OCI-LY1 (cell line): ENCODE measurements around the gene PHKB.

Experiments used
- H2AFZ ChIP-seq: fragments of 200-600 bp; sonication (generic), shearing (Covaris generic); 2 replicates; pipeline ENCODE4 v1.6.0; 2014; ENCODE audit warnings: antibody characterized with exemption, mild to moderate bottlenecking, low read length
- H3F3A ChIP-seq: fragments of 200-600 bp; sonication (generic), shearing (Covaris generic); 2 replicates; pipeline ENCODE4 v1.6.0; 2014; ENCODE audit warnings: mild to moderate bottlenecking, antibody characterized with exemption, low read length, moderate library complexity; ENCODE audit not compliant: insufficient read depth
- H3K27ac ChIP-seq: fragments of 200-600 bp; sonication (generic); 2 replicates; pipeline ENCODE4 v1.5.1; 2014; ENCODE audit warnings: low read length, mixed run types, mild to moderate bottlenecking, low read depth; ENCODE audit not compliant: poor library complexity, severe bottlenecking
- H3K27me3 ChIP-seq: fragments of 200-600 bp; sonication (generic); 2 replicates; pipeline ENCODE4 v1.6.0; 2014; ENCODE audit warnings: antibody characterized with exemption, mild to moderate bottlenecking, low read length, moderate library complexity; ENCODE audit not compliant: insufficient read depth
- H3K36me3 ChIP-seq: fragments of 200-600 bp; sonication (generic); 2 replicates; pipeline ENCODE4 v1.6.1; 2014; ENCODE audit warnings: mild to moderate bottlenecking, antibody characterized with exemption, low read length, moderate library complexity, mixed read lengths; ENCODE audit not compliant: insufficient read depth
- H3K4me1 ChIP-seq: fragments of 200-600 bp; sonication (generic); 2 replicates; pipeline ENCODE4 v1.5.1; 2014; ENCODE audit warnings: mild to moderate bottlenecking, low read length, moderate library complexity; ENCODE audit not compliant: insufficient read depth, severe bottlenecking
- H3K4me2 ChIP-seq: fragments of 200-600 bp; sonication (generic), shearing (Covaris generic); 2 replicates; pipeline ENCODE4 v1.6.1; 2014; ENCODE audit warnings: low read length
- H3K4me3 ChIP-seq: fragments of 200-600 bp; sonication (generic); 2 replicates; pipeline ENCODE4 v1.5.1; 2014; ENCODE audit warnings: low read length, low read depth, mild to moderate bottlenecking, mixed read lengths; ENCODE audit not compliant: poor library complexity, severe bottlenecking
- H3K79me2 ChIP-seq: fragments of 200-600 bp; shearing (Covaris generic); 2 replicates; pipeline ENCODE4 v1.6.1; 2016; ENCODE audit warnings: mixed run types, low read length, mixed read lengths; ENCODE audit not compliant: insufficient read depth
- H3K9ac ChIP-seq: fragments of 200-600 bp; sonication (generic), shearing (Covaris generic); 2 replicates; pipeline ENCODE4 v1.6.1; 2014; ENCODE audit warnings: mild to moderate bottlenecking, low read length, mixed read lengths
- H3K9me2 ChIP-seq: fragments of 200-600 bp; sonication (generic), shearing (Covaris generic); 2 replicates; pipeline ENCODE4 v1.6.1; 2014; ENCODE audit warnings: low read depth, mild to moderate bottlenecking, low read length, mixed read lengths
- H3K9me3 ChIP-seq: fragments of 200-600 bp; shearing (Covaris generic); 2 replicates; pipeline ENCODE4 v1.6.1; 2014; ENCODE audit warnings: low read length, mixed read lengths
- H4K20me1 ChIP-seq: fragments of 200-600 bp; sonication (generic), shearing (Covaris generic); 2 replicates; pipeline ENCODE4 v1.6.0; 2016; ENCODE audit warnings: mild to moderate bottlenecking, low read length; ENCODE audit not compliant: insufficient read depth
- EZH2 ChIP-seq: fragments of 200-600 bp; sonication (generic), shearing (Covaris generic); IDR thresholded peaks from 2 replicates; pipeline ENCODE4 v1.8.0; 2017; ENCODE audit warnings: borderline replicate concordance, mixed run types, mild to moderate bottlenecking, antibody characterized with exemption, low read length, moderate library complexity, mixed read lengths
- TF ChIP-seq, protein P1 (sequence below): fragments of 200-600 bp; sonication (generic), shearing (Covaris generic); IDR thresholded peaks from 2 replicates; pipeline ENCODE4 v1.5.1; 2017; ENCODE audit warnings: mild to moderate bottlenecking, antibody characterized with exemption, low read length, moderate library complexity, mixed read lengths

PHKB gene

DNA sequence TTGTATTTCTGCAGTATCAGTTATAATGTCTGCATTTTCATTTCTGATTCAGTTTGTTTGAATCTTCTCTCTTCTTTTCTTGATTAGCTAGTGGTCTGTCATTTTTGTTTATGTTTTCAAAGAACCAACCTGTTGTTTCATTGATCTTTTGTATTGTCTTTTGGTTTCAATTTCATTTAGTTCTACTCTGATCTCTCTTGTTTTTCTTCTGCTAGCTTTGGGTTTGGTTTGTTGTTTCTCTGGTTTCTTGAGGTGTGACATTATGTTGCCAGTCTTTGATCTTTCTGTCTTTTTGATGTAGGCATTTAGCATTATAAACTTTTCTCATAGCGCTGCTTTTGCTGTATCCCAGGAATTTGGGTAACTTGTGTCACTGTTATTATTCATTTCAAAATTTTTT, 107.2 kb downstream of the PHKB start:
- Histone ChIP-seq H3K9ac (no peak overlapping the region), H2AFZ (no peak overlapping the region), H3K27ac (no peak overlapping the region), H3K4me1 (no peaks in the 10 kb centered on the region), H3K9me3 (no peaks in the 10 kb centered on the region), H3K79me2 (no peaks in the 10 kb centered on the region), H3K9me2 (no peaks in the 10 kb centered on the region), H3K4me3 (no peak overlapping the region), H4K20me1 (no peaks in the 10 kb centered on the region), H3F3A (no peaks in the 10 kb centered on the region), H3K27me3 (no peaks in the 10 kb centered on the region), H3K4me2 (no peak overlapping the region), H3K36me3 (no peaks in the 10 kb centered on the region)
- no peak for TF ChIP-seq EZH2
- TF ChIP-seq, protein P1, sequence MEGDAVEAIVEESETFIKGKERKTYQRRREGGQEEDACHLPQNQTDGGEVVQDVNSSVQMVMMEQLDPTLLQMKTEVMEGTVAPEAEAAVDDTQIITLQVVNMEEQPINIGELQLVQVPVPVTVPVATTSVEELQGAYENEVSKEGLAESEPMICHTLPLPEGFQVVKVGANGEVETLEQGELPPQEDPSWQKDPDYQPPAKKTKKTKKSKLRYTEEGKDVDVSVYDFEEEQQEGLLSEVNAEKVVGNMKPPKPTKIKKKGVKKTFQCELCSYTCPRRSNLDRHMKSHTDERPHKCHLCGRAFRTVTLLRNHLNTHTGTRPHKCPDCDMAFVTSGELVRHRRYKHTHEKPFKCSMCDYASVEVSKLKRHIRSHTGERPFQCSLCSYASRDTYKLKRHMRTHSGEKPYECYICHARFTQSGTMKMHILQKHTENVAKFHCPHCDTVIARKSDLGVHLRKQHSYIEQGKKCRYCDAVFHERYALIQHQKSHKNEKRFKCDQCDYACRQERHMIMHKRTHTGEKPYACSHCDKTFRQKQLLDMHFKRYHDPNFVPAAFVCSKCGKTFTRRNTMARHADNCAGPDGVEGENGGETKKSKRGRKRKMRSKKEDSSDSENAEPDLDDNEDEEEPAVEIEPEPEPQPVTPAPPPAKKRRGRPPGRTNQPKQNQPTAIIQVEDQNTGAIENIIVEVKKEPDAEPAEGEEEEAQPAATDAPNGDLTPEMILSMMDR: no peak

DNA sequence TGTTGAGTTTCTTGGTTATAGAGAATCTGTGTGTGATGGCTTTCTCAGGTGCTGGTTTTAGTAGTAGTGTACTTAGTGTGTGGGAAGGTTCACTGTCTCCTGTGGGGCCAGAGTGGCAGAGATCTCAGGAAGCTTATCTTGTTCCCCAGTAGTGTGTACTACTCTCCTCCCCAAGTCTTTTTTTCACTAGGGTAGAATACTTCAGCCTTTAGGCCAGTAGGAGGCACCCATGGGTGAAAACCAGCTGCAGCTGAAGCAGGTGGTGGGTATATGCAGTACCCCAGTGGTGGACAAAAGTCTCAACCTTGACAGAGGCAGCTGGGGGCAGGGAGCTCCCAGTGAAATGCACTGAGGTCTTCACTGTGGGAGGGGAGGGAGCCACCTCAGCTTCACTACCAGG, 109.9 kb downstream of the PHKB start:
- no peak for TF ChIP-seq EZH2
- TF ChIP-seq, protein P1: peak; percentile 42; the same call in 1 of the 2 replicates
- H3K27ac ChIP-seq: no peak overlapping the region
- H4K20me1 ChIP-seq: no peaks in the 10 kb centered on the region

DNA sequence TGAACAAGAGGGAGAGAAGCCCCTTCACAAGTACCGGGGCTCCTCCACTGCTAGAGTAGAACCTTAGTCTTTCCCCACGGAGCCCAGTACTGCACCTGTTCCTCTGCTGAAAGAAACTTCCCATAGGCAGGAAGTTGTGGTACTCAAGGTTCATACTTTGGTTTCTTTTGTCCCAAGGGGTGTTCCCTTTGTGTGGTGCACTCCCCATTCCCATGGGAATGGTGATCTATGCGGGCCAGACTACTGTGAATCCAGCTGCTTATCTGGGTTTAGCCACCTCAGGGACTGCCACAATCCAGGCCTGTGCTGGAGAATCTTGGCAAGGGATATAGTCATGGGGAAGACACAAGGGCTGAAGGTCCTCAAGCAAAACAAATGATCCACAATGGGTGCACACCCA, 110.6 kb downstream of the PHKB start:
- no peaks in the 10 kb centered on the region for H3K27me3 ChIP-seq
- TF ChIP-seq, protein P1: no peak
- TF ChIP-seq EZH2: no peak
- peaks cover 2% of the 10 kb centered on the region; the same call in 1 of the 2 replicates for H3F3A ChIP-seq
- H3K9me2 ChIP-seq: no peaks in the 10 kb centered on the region
- no peaks in the 10 kb centered on the region for H3K4me1 ChIP-seq
- H3K36me3 ChIP-seq: peaks cover 8% of the 10 kb centered on the region
- no peak overlapping the region for H3K27ac ChIP-seq
- H3K79me2 ChIP-seq: no peaks in the 10 kb centered on the region
- no peaks in the 10 kb centered on the region for H4K20me1 ChIP-seq
- H3K9me3 ChIP-seq: peaks cover 4% of the 10 kb centered on the region; the same call in 1 of the 2 replicates
- H3K9ac ChIP-seq: no peak overlapping the region
- H3K4me3 ChIP-seq: no peak overlapping the region
- H3K4me2 ChIP-seq: no peak overlapping the region
- H2AFZ ChIP-seq: no peak overlapping the region

More for the DNA sequence above, 109.9 kb downstream of the PHKB start:
- H3F3A ChIP-seq: no peaks in the 10 kb centered on the region
- no peaks in the 10 kb centered on the region for H3K4me1 ChIP-seq
- no peak overlapping the region for H3K4me2 ChIP-seq
- H3K9ac ChIP-seq: no peak overlapping the region
- H3K27me3 ChIP-seq: no peaks in the 10 kb centered on the region
- no peaks in the 10 kb centered on the region for H3K9me2 ChIP-seq
- H3K9me3 ChIP-seq: peaks cover 4% of the 10 kb centered on the region; the same call in 1 of the 2 replicates
- H3K79me2 ChIP-seq: no peaks in the 10 kb centered on the region
- H2AFZ ChIP-seq: no peak overlapping the region
- peaks cover 8% of the 10 kb centered on the region for H3K36me3 ChIP-seq
- no peak overlapping the region for H3K4me3 ChIP-seq
